ENCODE results near the gene SLC38A7.
"Not testable (repeated sequence)": the region's sequence is repeated elsewhere in the genome, so short reads cannot be mapped to it uniquely, and the experiment has no call there.

The SLC38A7 gene

DNA sequence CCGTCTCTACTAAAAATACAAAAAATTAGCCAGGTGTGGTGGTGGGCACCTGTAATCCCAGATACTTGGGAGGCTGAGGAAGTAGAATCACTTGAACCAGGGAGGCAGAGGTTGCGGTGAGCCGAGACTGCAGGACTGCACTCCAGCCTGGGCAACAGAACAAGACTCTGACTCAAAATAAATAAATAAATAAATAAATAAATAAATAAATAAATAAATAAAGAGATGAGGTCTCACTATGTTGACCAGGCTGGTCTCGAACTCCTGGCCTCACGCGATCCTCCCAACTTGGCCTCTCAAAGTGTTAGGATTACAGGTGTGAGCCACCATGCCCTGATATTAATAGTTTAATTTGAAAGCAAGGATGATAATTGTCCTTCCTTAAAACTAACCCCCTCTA, 47.5 kb downstream of the SLC38A7 start:
- not testable (repeated sequence) for DNase-seq (ENCODE audit: low read depth in 1 of 2, low spot score in 1 of 2)

DNA sequence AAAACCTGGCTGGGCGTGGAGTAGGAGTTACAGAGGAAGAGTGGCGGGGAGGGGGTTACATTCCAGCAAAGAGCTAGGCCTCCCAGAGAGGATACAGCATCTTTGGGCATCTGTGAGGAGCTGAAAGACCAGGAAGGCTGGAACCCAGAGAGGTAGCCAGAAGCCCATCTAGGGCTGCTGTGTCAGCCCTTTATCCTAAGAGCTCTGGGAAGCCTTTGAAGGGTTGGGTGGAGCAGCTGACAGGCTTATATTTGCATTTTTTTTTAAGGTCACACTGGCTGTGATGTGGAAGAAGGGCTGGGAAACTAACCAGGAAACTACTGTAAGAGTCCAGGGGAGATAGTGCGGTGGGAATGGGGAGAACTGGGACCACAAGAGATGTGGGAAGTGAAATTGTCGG, 48.1 kb downstream of the SLC38A7 start:
- DNase-seq (ENCODE audit: low read depth in 1 of 2, low spot score in 1 of 2) = no peak

DNA sequence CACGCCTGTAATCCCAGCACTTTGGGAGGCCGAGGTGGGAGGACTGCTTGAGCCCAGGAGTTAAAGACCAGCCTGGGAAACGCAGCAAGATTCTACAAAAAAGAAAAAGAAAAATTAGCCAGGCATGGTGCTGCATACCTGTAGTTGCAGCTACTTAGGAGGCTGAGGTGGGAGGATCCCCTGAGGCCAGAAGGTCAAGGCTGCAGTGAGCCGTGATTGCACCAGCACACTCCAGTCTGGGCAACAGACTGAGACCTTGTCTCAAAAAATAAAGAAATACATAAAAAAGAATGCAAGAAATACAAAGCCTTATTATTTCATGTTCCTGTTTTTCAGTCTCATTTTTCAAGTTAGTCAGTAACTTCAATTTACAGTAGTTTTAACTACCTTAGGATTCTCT, 49.1 kb downstream of the SLC38A7 start:
- no peak for DNase-seq (ENCODE audit: low read depth in 1 of 2, low spot score in 1 of 2)

DNA sequence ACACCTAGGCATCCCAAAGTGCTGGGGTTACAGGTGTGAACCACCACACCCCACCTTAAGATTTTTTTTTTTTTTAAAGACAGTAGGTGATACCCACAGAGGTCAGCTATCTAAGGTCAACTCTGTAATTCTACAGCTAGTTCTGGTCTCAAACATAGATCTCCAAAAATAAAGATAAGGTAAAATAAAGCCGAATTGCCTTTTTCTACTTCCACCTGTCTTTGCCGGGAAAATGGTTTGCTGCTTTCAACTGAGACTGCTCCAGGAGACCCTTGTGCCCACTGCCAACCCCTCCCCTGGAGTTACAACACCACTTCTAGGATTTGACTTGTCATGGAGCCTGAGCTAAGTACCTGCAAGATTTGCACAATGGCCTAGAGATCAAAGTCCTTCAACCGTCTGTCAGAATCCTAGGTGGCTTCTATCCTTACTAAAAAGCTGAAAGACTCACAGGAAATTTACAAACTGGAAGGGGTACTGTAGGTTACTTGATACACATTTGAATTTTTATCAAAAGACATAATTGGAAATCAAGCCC, 50.2 kb downstream of the SLC38A7 start:
- no peak for DNase-seq (ENCODE audit: low read depth in 1 of 2, low spot score in 1 of 2)

DNA sequence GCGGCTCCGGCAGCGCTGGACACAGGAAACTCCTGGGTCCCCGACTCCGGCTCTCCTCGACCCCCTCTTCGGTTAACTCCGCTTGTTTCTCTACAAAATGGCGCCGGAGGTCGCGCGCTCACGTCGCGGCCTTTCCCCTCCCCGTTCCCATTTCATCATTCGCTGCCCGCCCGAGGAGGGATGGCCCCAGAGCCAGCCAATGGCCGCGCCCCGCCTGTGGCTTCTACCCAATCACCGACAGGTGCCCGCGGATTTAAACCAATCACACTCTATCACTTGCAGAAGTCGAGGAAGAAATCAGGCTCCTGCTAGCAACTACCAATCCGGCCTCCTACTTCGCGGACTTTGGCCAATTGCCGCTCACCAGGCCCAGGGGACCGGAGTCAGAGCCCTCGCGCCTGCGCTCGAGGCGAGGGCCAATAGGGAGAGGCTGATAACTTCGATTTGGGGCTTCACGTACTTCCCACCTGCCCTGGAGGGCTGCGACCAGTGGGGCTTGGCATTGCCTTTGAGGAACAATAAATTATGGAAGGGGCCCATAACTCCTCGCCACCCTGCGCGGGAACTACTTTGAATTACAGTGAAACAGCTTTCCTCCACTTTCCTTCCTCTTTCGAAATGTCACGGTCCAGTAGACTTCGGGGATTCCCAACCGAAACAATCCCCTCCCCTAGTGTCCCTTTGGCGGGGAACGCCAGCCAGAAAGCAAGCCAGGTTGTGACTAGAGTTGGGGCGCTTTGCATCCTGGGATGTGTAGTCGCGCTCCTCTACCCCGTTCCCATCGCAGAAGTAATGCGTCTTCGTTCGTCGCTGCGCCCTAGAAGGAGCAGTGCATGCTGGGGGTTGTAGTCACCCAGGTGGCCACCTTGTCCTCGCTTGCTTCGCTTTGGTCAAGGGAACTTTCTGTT, 54.6 kb downstream of the SLC38A7 start, which contains the start of gene CNOT1:
Gene CNOT1, minus strand, starts transcription at position 94 of the 908 bp plus-strand sequence. CDS start 30,489 bp downstream, outside the sequence.
- DNase-seq (ENCODE audit: low read depth in 1 of 2, low spot score in 1 of 2) = peak; percentile 94 to 97

DNA sequence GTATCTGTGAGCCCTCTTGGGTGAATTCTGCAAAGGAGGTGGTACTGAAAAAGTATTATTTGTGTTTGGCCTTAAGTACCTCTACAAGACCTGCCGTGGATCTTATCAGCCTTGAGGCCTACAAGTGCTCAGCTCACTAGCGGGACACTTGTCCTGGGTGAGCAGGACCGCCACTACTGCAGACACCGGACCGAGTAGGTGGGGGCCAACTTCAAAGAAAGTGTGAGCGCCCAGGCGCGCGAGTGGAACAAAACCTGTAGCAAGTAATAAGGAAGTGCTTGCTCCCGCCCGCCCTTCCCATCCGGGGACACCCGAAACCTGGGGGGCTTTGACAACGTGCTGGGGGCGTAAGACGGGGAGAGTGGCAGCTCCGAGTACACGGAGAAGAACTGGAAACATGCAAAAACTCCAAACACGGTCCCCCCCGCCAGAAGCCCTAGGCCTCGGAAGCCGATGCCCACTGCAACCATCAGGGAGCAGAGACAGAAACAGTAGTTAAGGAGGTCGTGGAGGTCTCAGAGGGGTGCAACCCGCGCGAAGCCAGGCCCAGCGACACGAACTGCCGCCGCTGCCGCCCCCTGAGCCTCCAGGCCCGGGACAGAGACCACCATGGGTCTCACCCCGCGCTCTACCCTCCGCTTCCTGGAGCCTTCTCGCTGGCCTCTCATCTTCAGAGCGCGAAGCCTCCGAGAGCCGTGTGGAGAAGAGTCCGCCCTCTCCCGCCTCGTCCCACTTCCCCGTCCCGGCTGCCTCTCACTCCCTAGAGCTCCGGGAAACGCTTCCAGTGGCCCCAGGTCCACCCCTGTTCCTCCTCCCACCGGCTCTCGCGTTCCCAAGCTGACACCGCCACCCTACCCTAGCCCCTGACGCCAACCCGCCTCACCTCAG, 55.5 kb downstream of the SLC38A7 start:
- peak; percentile 13 to 32 for DNase-seq (ENCODE audit: low read depth in 1 of 2, low spot score in 1 of 2)

DNA sequence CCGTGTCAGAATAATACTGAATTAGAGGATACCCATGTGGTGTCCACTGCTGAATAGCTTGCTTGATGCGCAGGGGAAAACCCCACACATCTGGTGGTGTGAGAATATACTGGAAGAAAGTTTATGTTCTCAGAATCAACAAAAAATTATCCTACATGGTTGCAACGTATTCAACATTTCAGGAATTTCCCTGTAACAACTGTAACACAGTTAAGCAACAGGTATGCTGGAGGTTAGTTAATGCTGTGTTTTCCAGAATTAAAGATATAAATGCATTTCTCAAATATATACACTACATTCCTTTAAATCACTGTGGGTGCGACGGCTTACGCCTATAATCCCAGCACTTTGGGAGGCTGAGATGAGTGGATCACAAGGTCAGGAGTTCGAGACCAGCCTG, 60.4 kb downstream of the SLC38A7 start:
- no peak for DNase-seq (ENCODE audit: low read depth in 1 of 2, low spot score in 1 of 2)

DNA sequence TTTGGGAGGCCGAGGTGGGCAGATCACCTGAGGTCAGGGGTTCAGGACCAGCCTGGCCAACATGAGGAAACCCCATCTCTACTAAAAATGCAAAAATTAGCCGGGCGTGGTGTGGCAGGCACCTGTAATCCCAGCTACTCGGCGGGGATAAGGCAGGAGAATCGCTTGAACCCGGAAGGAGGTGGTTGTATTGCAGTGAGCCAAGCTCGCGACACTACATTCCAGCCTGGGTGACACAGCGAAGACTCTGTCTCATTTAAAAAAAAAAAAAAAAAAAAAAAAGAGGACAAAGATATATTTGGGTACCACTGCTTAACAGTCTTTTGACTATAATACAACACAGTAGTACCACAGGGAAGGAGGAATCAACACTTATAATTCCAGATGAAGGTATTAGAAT, 64.2 kb downstream of the SLC38A7 start:
- DNase-seq (ENCODE audit: low read depth in 1 of 2, low spot score in 1 of 2) = no peak

DNA sequence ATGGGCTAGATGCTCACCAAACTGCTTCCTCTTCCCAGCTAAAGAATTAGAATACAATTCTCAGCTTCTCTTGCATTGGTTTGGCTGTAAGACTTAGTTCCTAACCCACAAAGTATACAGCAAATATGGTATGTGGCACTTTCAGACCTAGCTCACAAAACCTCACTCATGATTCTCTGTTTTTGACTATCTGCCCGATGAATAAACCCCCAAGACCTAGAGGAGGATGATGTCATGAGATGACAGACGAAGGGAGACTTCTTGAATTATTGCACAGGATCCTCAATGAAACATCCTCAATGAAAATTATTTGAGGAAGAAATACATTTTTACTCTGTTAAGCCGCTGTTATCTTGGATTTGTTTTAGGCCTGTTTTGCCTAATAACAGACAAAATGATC, 69.3 kb downstream of the SLC38A7 start:
- DNase-seq (ENCODE audit: low read depth in 1 of 2, low spot score in 1 of 2) = no peak
